NOMO-1 treated with dmso at 0.1 percent for 144 hours (cell line): ENCODE results near the gene TXNL1.
"Not testable (repeated sequence)": the region's sequence is repeated elsewhere in the genome, so short reads cannot be mapped to it uniquely, and the experiment has no call there.

Experiments used
- DNase-seq: peaks from one replicate; lab custom pipeline; 2025; ENCODE audit not compliant: unreplicated experiment; lab: John Stamatoyannopoulos, UW

TXNL1 gene

DNA sequence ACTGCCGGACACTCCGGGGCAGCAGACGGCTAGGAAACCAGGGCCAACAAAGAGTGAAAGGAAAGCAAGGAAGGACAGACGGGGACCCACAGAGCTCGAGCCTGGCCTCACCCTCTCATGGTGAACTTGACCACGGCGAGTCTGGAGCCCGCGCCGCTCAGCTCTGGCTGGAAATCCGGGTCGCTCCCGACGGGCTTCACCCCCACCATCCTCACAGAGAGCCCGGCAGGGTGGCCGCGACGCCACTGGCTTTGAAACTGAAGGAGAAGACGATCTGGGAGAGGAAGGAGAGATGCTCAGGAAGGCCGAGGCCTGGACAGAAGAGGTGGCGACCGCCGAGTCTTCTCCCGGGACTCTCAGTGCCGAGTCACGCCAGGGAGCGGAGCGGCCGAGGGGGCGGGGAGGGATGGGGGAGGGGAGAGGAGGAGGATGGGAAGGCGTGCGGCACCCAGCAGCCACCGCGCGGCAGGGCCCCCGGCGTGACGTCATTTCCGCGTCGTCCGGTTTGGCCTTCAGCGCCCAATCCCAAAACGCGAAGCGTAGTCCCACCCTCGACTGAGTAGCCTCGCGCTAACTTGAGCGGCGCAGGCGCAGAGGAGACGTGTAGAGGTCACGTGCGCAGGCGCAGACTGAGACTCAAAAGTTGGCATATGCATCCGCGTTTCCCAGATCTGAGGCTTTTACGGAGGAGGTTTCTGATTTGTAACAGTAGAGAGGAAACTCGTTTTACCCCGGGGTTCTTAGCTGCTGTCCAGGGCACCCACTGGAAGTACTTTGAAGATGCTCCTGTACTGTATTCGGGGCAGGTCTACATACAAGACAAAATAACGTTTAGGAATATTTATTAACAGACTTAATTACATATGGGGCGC, at the start of gene TXNL1:
Gene TXNL1 (minus strand): TSS at position 361 of the 872 bp plus-strand sequence. CDS start 152 bp downstream, at position 209.
- peak; percentile 98 for DNase-seq

DNA sequence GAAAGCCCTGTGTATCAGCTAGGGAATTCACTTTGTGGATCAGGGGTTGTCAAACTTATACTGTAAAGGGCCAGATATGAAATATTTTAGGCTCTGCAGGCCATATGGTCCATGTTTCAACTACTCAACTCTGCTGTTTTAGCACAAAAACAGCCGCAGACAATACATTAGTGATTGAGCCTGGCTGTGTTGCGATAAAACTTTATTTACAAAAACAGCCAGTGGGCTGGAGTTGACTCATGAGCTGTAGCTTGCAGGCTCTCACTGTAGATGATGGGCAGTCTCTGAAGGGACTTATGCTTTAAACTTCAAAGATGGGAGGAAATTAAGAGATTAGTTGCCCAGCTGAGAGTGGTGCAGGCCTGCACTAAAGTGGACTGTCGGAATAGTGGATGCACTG, 45.9 kb upstream of the TXNL1 start:
- no peak for DNase-seq

DNA sequence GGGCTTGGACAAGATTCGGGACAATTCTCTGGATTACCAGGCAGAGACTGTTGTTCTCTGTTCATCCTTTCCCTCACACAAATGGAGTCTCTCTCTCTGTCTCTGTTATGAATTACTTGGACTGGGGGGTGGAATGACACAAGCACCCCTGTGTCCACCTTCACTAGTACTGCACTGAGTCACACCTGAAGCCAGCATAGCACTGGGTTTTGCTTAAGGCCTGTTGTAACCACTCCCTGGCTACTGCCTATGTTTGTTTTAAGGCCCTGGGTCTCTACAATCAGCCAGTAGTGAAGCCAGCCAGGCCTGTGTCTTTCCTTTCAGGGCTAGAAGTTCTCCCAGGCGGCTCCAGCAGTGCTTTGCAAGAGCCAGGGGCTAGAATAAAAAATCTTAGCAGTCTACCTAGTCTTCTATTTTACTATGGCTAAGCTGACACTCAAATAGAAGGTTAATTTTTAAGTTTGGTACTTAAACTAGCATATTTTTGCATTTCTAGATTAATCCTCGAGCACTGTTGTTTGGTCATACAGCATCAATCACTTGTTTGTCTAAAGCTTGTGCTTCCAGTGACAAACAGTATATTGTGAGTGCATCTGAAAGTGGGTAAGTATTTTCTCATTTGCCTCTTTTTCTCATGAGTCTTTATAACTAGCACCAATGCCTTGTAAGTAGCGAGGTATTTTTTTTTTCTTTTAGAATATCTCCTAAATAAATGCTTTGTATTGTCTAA, 40.6 kb upstream of the TXNL1 start:
- no peak for DNase-seq

DNA sequence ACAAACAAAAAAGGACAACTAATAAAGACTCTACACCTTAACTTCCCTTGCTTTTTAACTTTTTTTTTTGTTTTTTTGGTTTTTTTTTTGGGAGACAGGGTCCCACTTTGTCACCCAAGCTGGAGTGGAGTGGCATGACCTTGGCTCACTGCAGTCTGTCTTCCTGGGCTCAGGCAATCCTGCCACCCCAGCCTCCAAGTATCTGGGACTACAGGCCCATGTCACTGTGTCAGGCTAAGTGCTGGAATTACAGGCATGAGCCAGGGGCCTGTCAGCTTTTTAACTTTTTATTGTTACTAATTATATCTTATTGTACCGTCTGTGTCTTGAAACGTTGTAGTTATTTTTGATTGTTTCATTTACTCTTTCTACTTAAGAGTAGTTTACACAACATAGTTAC, 38.2 kb upstream of the TXNL1 start:
- DNase-seq: no peak

DNA sequence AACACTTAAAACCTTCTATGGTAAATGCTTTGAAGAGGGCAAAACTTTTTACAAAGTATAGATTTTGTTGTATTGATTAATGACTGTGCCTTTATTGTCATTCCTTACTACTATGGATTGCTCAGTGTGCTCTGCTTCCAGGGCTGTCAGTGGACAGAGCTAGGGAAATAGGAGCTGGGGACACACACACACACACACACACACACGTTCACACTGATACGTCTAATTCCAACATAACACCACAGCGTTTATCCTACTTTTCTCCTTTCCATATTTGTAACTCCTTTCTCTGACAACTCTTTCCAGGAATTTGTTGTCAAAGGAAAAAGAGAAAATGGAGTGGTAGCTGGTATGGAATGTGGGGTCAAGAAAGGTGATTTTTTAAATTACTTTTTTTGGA, 34.6 kb upstream of the TXNL1 start:
- DNase-seq: no peak

DNA sequence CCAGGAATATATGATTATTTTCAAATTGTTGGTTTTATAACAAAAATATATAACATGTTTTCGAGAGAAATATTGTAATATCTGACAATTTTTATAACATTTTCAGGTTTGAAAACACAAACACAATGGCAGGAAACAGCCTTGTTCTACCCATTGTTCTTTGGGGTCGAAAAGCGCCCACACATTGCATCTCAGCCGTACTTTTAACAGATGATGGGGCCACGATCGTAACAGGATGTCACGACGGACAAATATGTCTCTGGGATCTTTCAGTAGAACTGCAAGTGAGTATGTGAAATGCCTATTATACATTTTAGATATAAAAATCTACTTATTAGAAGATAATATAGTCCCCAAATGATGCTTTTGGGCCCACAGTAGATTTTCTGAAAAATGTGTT, 34.0 kb upstream of the TXNL1 start:
- DNase-seq: no peak

DNA sequence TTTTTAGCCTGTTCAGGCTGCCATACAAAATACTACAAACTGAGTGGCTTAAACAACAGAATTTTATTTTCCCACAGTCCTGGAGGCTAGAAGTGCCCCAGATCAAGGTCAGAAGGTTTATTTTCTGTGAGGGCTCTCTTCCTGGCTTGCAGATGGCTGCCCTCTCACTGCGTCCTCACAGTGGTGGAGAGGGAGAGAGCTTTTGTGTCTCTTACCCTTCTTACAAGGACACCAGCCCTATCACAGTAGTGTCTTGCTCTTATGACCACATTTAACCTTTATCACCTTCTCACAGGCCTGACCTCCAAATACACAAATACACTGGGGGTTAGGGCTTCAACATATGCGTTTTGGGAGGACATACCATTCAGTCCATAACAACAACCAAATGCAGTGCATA, 24.5 kb upstream of the TXNL1 start:
- no peak for DNase-seq

DNA sequence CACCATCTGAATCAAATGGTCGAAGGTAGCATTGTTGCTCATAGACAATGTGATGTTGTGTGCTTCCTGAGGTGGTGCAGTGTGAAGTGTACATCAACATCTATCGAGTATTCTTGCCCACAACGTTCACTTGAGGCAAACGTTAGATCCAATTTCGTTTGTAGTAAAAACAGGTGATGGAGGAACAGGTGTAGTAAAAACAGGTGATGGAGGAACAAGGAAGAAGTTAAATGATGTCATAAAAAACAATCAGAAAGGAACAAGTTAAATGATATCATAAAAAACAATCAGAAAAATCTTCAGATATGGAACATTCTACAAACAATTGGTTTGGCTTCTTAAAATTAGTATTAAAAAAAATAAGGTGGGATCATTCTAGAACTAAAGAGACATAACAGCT, 24.1 kb upstream of the TXNL1 start:
- DNase-seq: no peak

DNA sequence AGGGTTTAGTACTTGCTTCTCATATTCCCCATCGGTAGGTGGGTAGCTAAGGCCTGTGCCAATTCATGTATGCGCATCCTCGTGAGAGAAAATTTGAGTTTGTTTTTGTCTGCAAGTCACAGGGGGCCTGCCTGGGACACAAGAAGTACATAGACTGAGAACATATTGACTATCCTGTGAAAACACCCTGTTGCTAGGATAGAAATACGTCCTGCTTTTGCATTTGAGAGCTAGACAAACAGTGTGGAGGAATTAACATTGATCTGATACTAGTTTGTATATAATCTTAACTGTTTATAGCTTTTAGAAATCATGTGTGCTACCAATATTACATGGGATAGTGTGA, 23.6 kb upstream of the TXNL1 start:
- DNase-seq: no peak

DNA sequence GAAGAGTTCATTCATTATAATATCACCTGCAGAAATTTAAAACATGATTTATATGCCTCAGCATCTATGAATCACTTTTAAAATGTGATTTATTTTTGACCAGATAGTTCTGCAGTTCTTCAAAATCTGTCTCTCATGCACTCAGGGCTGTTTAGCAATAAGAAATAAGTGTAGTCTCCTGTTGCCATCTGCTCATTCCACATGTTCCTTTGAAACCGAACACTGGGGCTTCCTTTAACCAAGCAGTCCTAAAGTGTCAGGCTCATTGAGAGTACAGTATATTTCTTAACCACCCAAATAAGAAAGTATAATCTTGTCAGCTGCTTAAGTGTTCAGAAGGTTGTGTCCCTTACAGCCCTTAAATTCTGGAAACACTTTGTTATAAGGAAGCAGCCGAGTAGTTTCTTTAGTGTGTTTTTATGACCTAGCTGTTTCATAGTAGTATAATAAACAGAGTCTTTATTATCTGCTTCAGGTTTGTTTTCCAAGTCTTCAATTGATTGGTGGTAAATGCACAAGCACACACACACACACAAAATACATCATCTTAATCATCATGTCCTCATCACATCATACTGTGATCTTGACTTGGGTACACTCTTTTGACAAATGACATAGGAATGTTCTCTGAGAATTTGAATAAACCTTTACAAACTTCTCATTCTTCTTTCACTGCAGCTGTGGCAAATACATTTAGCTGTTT, 23.1 kb upstream of the TXNL1 start:
- DNase-seq: no peak

DNA sequence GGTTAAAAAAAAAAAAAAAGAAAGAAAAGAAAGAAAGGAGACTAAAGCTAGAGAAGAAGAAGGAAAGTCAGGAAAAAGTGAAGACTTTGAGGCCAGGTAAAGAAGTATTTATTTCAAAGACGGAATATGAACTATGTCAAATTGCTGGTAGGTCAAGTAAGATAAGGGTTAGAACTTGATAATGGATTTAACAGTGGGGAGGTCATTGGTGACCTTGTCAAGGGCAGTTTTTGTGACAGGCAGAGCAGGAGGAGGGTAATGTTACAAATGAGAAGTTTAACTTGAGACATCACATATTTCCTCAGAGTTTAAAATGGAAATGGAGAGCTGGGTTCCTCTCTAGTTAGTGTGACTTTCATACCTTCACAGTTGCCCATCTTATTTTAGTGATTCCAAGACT, 22.3 kb upstream of the TXNL1 start:
- DNase-seq: no peak

DNA sequence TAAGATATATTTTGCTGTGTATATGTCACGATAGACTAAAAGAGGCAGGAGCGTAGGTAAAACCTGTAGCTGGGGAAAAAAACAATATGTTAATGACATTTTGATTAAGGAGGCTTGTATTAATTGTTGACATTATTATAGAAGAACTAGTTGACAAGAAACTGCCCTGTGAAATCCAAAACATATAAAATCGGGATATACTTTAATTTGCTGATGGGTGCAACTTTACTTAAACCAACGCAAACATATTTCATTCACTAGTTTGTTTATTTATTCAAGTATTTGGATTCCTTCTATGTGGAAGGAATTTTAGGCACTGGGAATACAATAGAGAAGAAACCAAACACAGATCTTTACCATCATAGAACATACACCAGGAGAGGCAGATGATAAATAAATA, 20.7 kb upstream of the TXNL1 start:
- no peak for DNase-seq

DNA sequence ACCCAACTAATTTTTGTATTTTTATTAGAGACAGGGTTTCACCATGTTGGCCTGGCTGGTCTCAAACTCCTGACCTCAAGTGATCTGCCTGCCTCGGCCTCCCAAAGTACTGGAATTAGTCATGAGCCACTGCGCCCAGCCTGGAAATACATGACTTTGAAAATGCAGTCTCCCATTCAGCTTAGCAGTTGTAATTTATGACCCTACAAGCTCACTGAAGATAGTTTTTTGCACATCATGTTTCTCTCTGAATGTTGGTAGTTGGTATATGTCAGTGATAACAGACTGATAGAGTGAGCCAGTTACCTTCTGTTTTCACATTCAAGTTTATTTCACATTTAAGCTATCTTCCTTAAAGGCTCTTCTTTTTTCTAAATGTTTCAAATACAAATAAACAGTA, 19.9 kb upstream of the TXNL1 start:
- DNase-seq: no peak

DNA sequence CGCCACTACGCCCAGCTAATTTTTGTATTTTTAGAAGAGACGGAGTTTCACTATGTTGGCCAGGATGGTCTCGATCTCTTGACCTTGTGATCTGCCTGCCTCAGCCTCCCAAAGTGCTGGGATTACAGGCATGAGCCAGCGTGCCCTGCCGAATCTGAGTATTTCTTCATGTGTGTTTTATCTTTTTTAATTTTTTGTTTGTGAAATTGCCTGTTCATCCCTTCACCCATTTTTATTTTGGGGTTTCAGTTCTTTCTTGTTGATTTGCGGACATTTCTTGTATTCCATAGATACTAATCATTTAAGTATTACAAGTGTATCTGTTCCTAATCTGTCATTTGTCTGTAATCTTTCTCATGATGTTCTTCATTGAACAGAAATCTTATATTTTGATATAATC, 15.9 kb upstream of the TXNL1 start:
- not testable (repeated sequence) for DNase-seq

DNA sequence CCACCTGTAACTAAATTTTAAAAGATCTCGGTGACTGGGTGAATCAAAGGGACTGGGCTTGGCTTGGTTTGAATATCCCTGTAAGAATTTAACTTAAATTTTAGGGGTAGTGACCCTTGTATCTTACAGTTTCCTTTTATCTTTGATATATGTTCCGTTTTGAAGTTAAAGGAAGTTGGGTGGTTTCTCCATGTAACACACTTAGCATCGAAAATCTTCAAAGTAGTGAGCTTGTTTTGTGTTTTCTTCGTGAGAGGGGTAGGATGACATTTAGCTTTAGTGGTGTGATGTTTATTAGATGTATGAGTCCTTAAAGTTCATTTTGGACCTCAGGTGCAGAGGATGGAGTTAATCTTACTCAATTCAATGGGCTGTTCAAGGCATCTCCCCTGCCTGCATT, 14.4 kb upstream of the TXNL1 start:
- peak; percentile 19 for DNase-seq

DNA sequence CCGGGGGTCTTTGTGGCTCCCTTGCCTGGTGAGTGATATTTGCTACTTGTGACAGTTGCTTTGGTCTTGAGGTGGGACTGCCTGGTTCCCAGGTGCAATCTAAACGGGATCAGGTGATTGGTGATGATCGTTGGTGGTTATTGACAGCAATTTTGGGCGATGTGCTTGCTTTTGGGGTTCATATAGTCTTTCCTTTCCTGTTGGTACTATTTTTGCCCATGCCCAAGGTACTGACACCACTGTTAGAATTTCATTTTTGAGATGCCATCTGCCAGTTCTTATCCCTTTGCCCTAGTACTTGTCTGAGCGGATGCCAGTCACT, 13.3 kb upstream of the TXNL1 start:
- DNase-seq: no peak

DNA sequence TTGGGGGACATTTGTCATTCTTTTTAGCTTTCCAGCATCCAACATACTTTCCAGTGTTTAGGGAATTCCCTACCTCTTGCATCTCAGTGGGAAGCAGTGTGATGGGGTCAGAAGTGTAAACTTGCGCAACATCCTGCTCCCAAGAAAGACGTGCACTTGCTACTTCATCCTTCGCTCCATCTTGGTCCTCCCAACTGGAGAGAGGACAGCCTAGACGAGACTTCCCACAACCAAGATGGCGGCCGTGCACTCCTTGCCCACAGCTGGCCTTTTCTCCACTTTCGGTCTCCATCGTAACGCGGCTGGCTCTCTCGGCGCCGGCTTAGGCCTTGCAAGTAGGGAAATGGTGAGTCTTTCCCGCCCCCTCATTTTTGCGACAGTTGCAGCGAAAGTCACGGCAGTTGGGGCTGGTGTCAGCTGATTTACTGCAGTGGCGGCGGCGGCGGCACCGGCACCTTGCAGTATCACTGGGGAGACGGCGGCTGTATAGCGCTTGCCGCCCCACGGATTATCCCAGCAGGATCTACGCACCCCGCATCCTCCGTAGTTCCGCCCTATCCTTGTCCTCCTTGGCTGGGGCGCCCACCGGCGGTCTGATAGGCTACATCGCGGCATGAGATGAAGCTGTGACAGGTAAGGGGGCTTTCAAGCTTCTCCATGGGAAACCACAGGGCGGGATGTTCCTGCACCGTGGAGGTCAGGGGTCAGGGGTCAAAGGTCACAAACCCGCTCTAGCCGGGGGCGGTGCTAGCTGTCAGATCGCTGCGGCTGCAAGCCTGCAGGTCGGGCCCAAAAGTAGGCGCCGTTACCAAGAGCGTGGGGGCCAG, 12.8 kb upstream of the TXNL1 start, which contains the start of gene WDR7:
Gene WDR7 (plus strand): TSS at position 416 of the 827 bp plus-strand sequence. CDS start 21,157 bp downstream, outside the sequence.
- DNase-seq: peak; percentile 95

DNA sequence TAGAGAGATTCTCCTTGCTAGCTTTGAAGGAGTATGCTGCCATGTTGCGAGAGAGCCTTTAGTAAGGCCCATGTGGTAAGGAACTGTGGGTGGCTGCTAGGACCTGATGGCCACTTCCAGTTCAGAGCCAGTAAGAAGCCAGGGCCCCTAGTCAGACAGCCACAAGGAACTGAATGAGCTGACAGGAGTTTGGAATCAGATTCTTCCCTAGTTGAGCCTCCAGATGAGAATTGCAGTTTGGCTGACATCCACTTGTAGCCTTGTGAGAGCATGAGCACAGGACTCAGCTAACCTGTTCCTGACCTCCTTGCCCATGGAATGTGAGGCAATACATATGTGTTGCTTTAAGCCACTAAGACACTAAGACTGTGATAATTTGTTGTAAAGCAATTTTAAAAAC, 11.6 kb upstream of the TXNL1 start:
- DNase-seq: no peak

DNA sequence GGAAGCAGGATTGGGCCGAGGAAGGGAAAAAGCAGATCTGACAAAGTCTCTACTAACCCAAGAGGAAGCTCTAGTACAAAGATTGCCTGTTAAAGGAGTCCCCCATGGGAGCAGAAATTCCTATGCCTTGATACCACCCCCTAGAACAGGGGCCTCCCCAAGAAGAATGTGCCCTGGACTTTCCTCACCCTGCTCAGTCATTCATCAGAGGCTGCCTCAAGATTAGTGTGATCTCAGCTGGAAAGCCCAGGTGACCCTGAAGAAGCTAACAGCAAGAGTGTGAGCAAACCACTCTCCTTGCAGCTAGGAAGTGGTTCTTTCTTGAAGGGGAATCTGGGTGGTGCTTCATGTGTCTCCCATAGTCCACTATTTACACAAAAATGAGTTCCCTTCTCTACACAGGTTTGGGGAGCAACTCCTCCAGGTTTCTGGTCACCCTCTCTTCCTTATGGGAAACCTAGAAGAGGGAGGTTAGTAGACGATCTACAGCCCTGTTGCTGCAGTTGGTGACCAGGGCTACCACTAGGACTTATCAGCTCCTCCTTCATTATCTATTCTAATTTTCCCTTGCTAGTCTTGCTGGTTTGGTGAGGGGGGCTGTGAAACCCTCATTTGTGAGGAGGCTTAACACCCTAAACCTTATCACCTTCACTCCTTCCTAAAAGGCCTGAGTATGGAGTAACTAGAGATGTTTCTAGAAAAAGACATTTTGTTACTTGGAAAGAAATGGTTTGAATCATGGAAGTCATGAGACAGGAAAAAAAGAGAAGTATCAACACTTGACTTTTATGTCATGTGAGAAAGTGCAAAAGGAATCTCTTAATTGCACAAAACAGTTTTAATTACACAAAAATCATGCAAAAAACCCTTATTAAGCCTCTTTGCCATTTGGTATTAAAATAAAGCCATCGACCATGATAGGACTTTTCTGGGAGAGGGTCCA, 9.8 kb upstream of the TXNL1 start:
- no peak for DNase-seq

DNA sequence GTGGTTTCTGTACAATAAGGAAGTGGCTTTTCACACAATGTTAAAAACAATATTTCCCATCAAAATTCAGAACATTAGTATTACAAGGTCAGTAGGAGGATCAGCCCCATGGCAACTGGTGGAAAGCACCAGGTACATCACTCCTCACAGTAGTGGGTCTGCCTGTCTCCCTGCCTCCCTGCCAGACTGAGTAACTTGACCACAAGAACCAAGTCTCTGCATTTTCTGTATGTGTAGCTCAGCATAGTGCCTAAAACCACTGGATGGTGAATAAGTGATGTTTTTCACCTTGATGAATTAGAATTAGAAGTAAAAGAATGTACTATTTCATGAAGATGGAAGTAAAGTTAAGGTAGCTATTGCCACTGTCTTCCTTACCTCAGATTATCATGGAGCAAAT, 8.7 kb upstream of the TXNL1 start:
- DNase-seq: no peak
